ENCODE results near the gene FAM107B. TPM values are rescaled to one million over a fixed set of nuclear protein-coding genes. Genes with fewer than 3 reads are reported as not detected.
"Not testable (repeated sequence)": the region's sequence is repeated elsewhere in the genome, so short reads cannot be mapped to it uniquely, and the experiment has no call there.

FAM107B gene
- total RNA-seq, 1 donor from 2014 or later = 40.7 TPM

- peaks cover 27% of the 10 kb centered on the region for H3K36me3 Mint-ChIP-seq (ENCODE audit: unreplicated experiment)
- no peak overlapping the region for H3K4me3 Mint-ChIP-seq (ENCODE audit: unreplicated experiment)
- H3K4me1 Mint-ChIP-seq (ENCODE audit: unreplicated experiment) = peaks cover 19% of the 10 kb centered on the region
- no peak for DNase-seq (ENCODE audit: extremely low spot score, unreplicated experiment)
- H3K9me3 Mint-ChIP-seq (ENCODE audit: unreplicated experiment) = no peaks in the 10 kb centered on the region
- H3K27me3 Mint-ChIP-seq (ENCODE audit: unreplicated experiment) = no peaks in the 10 kb centered on the region
- no peak overlapping the region for H3K27ac Mint-ChIP-seq (ENCODE audit: unreplicated experiment)
- no peak for TF ChIP-seq CTCF (IDR thresholded peaks at IDR 0.05)
These were observed 182.1 kb downstream of the FAM107B start for GRCh38 chr10:14592566-14592965.

GRCh38 chr10:14592026-14592425, 182.7 kb downstream of the FAM107B start:
- H3K4me1 Mint-ChIP-seq (ENCODE audit: unreplicated experiment) = peaks cover 24% of the 10 kb centered on the region
- TF ChIP-seq CTCF (IDR thresholded peaks at IDR 0.05) = no peak
- peaks cover 26% of the 10 kb centered on the region for H3K36me3 Mint-ChIP-seq (ENCODE audit: unreplicated experiment)
- no peaks in the 10 kb centered on the region for H3K27me3 Mint-ChIP-seq (ENCODE audit: unreplicated experiment)
- H3K27ac Mint-ChIP-seq (ENCODE audit: unreplicated experiment) = no peak overlapping the region
- no peak for DNase-seq (ENCODE audit: extremely low spot score, unreplicated experiment)
- H3K9me3 Mint-ChIP-seq (ENCODE audit: unreplicated experiment) = no peaks in the 10 kb centered on the region
- no peak overlapping the region for H3K4me3 Mint-ChIP-seq (ENCODE audit: unreplicated experiment)

- not testable (repeated sequence) for H3K36me3 Mint-ChIP-seq (ENCODE audit: unreplicated experiment); DNase-seq (ENCODE audit: extremely low spot score, unreplicated experiment); H3K4me3 Mint-ChIP-seq (ENCODE audit: unreplicated experiment); H3K27me3 Mint-ChIP-seq (ENCODE audit: unreplicated experiment); H3K9me3 Mint-ChIP-seq (ENCODE audit: unreplicated experiment)
- peak overlapping the region; percentile 95 for H3K27ac Mint-ChIP-seq (ENCODE audit: unreplicated experiment)
- peaks cover 31% of the 10 kb centered on the region for H3K4me1 Mint-ChIP-seq (ENCODE audit: unreplicated experiment)
These were observed 185.8 kb downstream of the FAM107B start for GRCh38 chr10:14588938-14589294.

- H3K27ac Mint-ChIP-seq (ENCODE audit: unreplicated experiment) = peak overlapping the region; percentile 95
- peaks cover 8% of the 10 kb centered on the region for H3K36me3 Mint-ChIP-seq (ENCODE audit: unreplicated experiment)
- DNase-seq (ENCODE audit: extremely low spot score, unreplicated experiment) = no peak
- peaks cover 31% of the 10 kb centered on the region for H3K4me1 Mint-ChIP-seq (ENCODE audit: unreplicated experiment)
- peak overlapping the region; percentile 49 for H3K4me3 Mint-ChIP-seq (ENCODE audit: unreplicated experiment)
- no peaks in the 10 kb centered on the region for H3K9me3 Mint-ChIP-seq (ENCODE audit: unreplicated experiment)
- no peaks in the 10 kb centered on the region for H3K27me3 Mint-ChIP-seq (ENCODE audit: unreplicated experiment)
- no peak for TF ChIP-seq CTCF (IDR thresholded peaks at IDR 0.05)
These were observed 186.4 kb downstream of the FAM107B start for GRCh38 chr10:14588084-14588937.

- H3K4me3 Mint-ChIP-seq (ENCODE audit: unreplicated experiment) = peak overlapping the region; percentile 49
- no peaks in the 10 kb centered on the region for H3K27me3 Mint-ChIP-seq (ENCODE audit: unreplicated experiment)
- H3K27ac Mint-ChIP-seq (ENCODE audit: unreplicated experiment) = peak overlapping the region; percentile 95
- no peak for DNase-seq (ENCODE audit: extremely low spot score, unreplicated experiment)
- peaks cover 31% of the 10 kb centered on the region for H3K4me1 Mint-ChIP-seq (ENCODE audit: unreplicated experiment)
- TF ChIP-seq CTCF (IDR thresholded peaks at IDR 0.05) = no peak
- H3K9me3 Mint-ChIP-seq (ENCODE audit: unreplicated experiment) = no peaks in the 10 kb centered on the region
- peaks cover 8% of the 10 kb centered on the region for H3K36me3 Mint-ChIP-seq (ENCODE audit: unreplicated experiment)
These were observed 187.1 kb downstream of the FAM107B start for GRCh38 chr10:14587540-14588083.
